K562 (cell line): ENCODE results near the gene PSD2. TPM values are rescaled to one million over a fixed set of nuclear protein-coding genes. Genes with fewer than 3 reads are reported as not detected.

Experiments used
- ATAC-seq: fragments of 200-7000 bp; cut with Tn5 transposase; 3 replicates; pipeline ENCODE4 v1.9.1; 2020; ENCODE audit warnings: moderate library complexity
- BruUV-seq: library from RNA; stranded (reverse); fragments of 400-500 nt; replicated peaks from 2 replicates; lab custom pipeline; 2021; lab: Mats Ljungman, UMichigan
- CTCF ChIA-PET: fragments of 300-600 bp; formaldehyde crosslinking; extraction: SDS; loops from one replicate; lab custom pipeline; 2021; ENCODE audit warnings: low intra/inter-chr PET ratio; lab: Yijun Ruan, JAX
- POLR2A ChIA-PET: fragments of 300-600, 350-650 bp; sonication (Branson Sonifier 250); formaldehyde crosslinking; extraction: SDS; loops from one replicate; lab custom pipeline; 2021; ENCODE audit warnings: antibody characterized with exemption, inconsistent platforms; lab: Yijun Ruan, JAX
- DNase-seq, 4 experiments: peaks; one replicate each; pipeline versions ENCODE4 v3.0.0 to v3.0.0-alpha.2; 2011 to 2018; ENCODE audit warnings: low spot score in 3 of 4, mixed read lengths in 3 of 4; ENCODE audit errors: extremely low read depth in 1 of 4
- FAIRE-seq: peaks from 2 replicates; lab custom pipeline; 2011; peaks lifted over from hg19 to GRCh38; lab: Jason Lieb, UNC
- H2AFZ ChIP-seq: 2 replicates; pipeline ENCODE4 v1.6.0; 2011; ENCODE audit warnings: low read depth, low read length, control low read depth, inconsistent platforms
- H3K27ac ChIP-seq: fragments of 200-600 bp; 3 replicates; pipeline ENCODE4 v1.8.0; 2011; ENCODE audit warnings: low read depth, mild to moderate bottlenecking, control low read depth, inconsistent platforms, low read length, moderate library complexity, mixed read lengths; ENCODE audit errors: extremely low read depth
- H3K27me3 ChIP-seq, 2 experiments: fragments of 300-600 bp in 1 of 2; 2 replicates in 1 of 2; 3 replicates in 1 of 2; pipeline versions ENCODE4 v1.6.0 to v1.8.0; 2011; ENCODE audit warnings: inconsistent platforms in 2 of 2, low read length in 2 of 2, mild to moderate bottlenecking in 1 of 2, mixed read lengths in 1 of 2, moderate library complexity in 1 of 2; ENCODE audit not compliant: control insufficient read depth in 2 of 2, insufficient read depth in 2 of 2
- H3K36me3 ChIP-seq: fragments of 300-600 bp; 3 replicates; pipeline ENCODE4 v1.8.0; 2011; ENCODE audit warnings: mild to moderate bottlenecking, low read length, inconsistent platforms; ENCODE audit not compliant: control insufficient read depth, insufficient read depth
- H3K4me1 ChIP-seq, 2 experiments: fragments of 200-600 bp in 1 of 2; replicated peaks in 1 of 2; 2 replicates in 1 of 2; 3 replicates in 1 of 2; pipeline versions ENCODE4 v1.5.1 to v1.8.0; 2011; ENCODE audit warnings: inconsistent platforms in 2 of 2, low read length in 2 of 2, mild to moderate bottlenecking in 1 of 2, mixed read lengths in 1 of 2, moderate library complexity in 1 of 2; ENCODE audit not compliant: control insufficient read depth in 2 of 2, insufficient read depth in 2 of 2
- H3K4me2 ChIP-seq: 2 replicates; pipeline ENCODE4 v1.6.1; 2011; ENCODE audit warnings: low read length, control low read depth, inconsistent platforms, mixed read lengths; ENCODE audit not compliant: insufficient read depth
- H3K4me3 ChIP-seq: fragments of 200-600 bp; sonication (generic), shearing (Covaris generic); 2 replicates; pipeline ENCODE4 v1.5.1; 2016; ENCODE audit warnings: control low read depth, inconsistent platforms
- H3K79me2 ChIP-seq: fragments of 200-600 bp; 3 replicates; pipeline ENCODE4 v1.8.0; 2011; ENCODE audit warnings: low read length, inconsistent platforms; ENCODE audit not compliant: control insufficient read depth, insufficient read depth
- H3K9ac ChIP-seq, 2 experiments: 2 replicates each; pipeline versions ENCODE4 v1.6.0 to v1.6.1; 2011; ENCODE audit warnings: low read depth in 2 of 2, low read length in 2 of 2, control low read depth in 1 of 2, inconsistent platforms in 1 of 2, mild to moderate bottlenecking in 1 of 2, mixed read lengths in 1 of 2; ENCODE audit not compliant: insufficient read depth in 1 of 2
- H3K9me1 ChIP-seq: one replicate; pipeline ENCODE4 v1.6.0; 2011; ENCODE audit warnings: inconsistent platforms, mild to moderate bottlenecking, low read length, moderate library complexity; ENCODE audit not compliant: control insufficient read depth, insufficient read depth
- H3K9me3 ChIP-seq: replicated peaks from 2 replicates; pipeline ENCODE4 v1.5.1; 2011; ENCODE audit warnings: low read depth, low read length, inconsistent platforms; ENCODE audit not compliant: control insufficient read depth, insufficient read depth
- H4K20me1 ChIP-seq: replicated peaks from 2 replicates; pipeline ENCODE4 v1.6.1; 2011; ENCODE audit warnings: low read length, inconsistent platforms, mixed read lengths; ENCODE audit not compliant: control insufficient read depth, insufficient read depth
- ADNP ChIP-seq: fragments of 200-800 bp; sonication (Bioruptor generic); IDR thresholded peaks from 2 replicates; pipeline ENCODE4 v1.6.1; 2016; ENCODE audit warnings: missing genetic modification characterization, missing compliant biosample characterization
- CCNT2 ChIP-seq: IDR thresholded peaks from 2 replicates; pipeline ENCODE4 v1.6.1; 2011; ENCODE audit warnings: borderline replicate concordance, low read depth, mild to moderate bottlenecking, moderate library complexity, mixed read lengths, low read length; ENCODE audit not compliant: insufficient read length; ENCODE audit errors: extremely low read depth
- EGR1 ChIP-seq: fragments of 450-650 bp; conservative IDR thresholded peaks from 2 replicates; pipeline ENCODE4 v1.6.1; 2017; ENCODE audit warnings: mild to moderate bottlenecking
- EP400 ChIP-seq: fragments of 450-650 bp; IDR thresholded peaks from 2 replicates; pipeline ENCODE4 v1.6.1; 2017; ENCODE audit warnings: antibody characterized with exemption, mild to moderate bottlenecking, moderate library complexity
- FOXM1 ChIP-seq, 2 experiments: fragments of 450-650 bp in 1 of 2; sonication (generic) in 1 of 2; formaldehyde crosslinking in 1 of 2; IDR thresholded peaks; 2 replicates each; pipeline versions ENCODE4 v1.6.1 to v1.9.0; 2017 to 2022; ENCODE audit warnings: low read depth in 2 of 2, mild to moderate bottlenecking in 2 of 2, missing genetic modification reagents in 1 of 2, moderate library complexity in 1 of 2
- GATAD2B ChIP-seq: fragments of 450-650 bp; IDR thresholded peaks from 2 replicates; pipeline ENCODE4 v1.6.1; 2017; ENCODE audit warnings: mild to moderate bottlenecking, borderline replicate concordance
- HNRNPUL1 ChIP-seq: fragments of 200-400 bp; formaldehyde crosslinking; IDR thresholded peaks from 2 replicates; pipeline ENCODE4 v1.6.1; 2017; ENCODE audit warnings: low read length
- MTF1 ChIP-seq: fragments of 250-450 bp; sonication (Bioruptor Pico); IDR thresholded peaks from 2 replicates; pipeline ENCODE4 v1.9.0; 2021; ENCODE audit warnings: moderate library complexity, mild to moderate bottlenecking, inconsistent platforms, borderline replicate concordance
- NFRKB ChIP-seq: fragments of 450-650 bp; IDR thresholded peaks from 2 replicates; pipeline ENCODE4 v1.6.1; 2016; ENCODE audit warnings: low read depth
- SPI1 ChIP-seq: IDR thresholded peaks from 2 replicates; pipeline ENCODE4 v1.6.1; 2011; ENCODE audit warnings: low read depth, low read length, control low read depth, borderline replicate concordance
- SRSF7 ChIP-seq: fragments of 200-400 bp; formaldehyde crosslinking; optimal IDR thresholded peaks from 2 replicates; pipeline ENCODE3; 2017; ENCODE audit warnings: mild to moderate bottlenecking, low read depth, low read length
- ZBTB8A ChIP-seq: fragments of 450-650 bp; IDR thresholded peaks from 2 replicates; pipeline ENCODE4 v1.6.1; 2018; ENCODE audit warnings: mild to moderate bottlenecking, moderate library complexity; ENCODE audit not compliant: partially characterized antibody
- WGBS: fragments of 100-300 bp; shearing (Covaris generic); methylation state at CpG from one replicate; pipeline ENCODE4 v1.1.6; 2016; ENCODE audit warnings: low coverage, mixed read lengths; ENCODE audit not compliant: insufficient coverage; ENCODE audit errors: missing lambda C conversion rate; 5-methylcytosine and 5-hydroxymethylcytosine counted together
- in situ Hi-C: fragments of 300-500 bp; cut with MboI; formaldehyde crosslinking; loops from 4 replicates; pipeline ENCODE4 v1.15.0; 2018; ENCODE audit warnings: inconsistent platforms, mixed read lengths
- intact Hi-C: fragments of 100-400 bp; cut with micrococcal nuclease; formaldehyde crosslinking; loops from 2 replicates; pipeline ENCODE4 v1.14.2; 2022
- polyA plus RNA-seq, 8 experiments: library from polyadenylated mRNA; depleted of rRNA in 4 of 8; stranded (reverse) in 5 of 8; unstranded in 3 of 8; fragments of >200 nt; fragmentation: Nextera tagmentation in 2 of 8; fragmentation: Illumina TruSeq in 1 of 8; extraction: Ambion mirVana in 2 of 8; extraction: Trizol in 1 of 8; gene quantifications; 2 replicates each; pipeline versions ENCODE4 v1.2.1 to v1.2.3, GENCODE V29; 2011 to 2014; ENCODE audit warnings: inconsistent platforms in 1 of 8, missing spikeins in 1 of 8
- total RNA-seq, 7 experiments: library from RNA; depleted of rRNA in 6 of 7; stranded (reverse); fragments of >200 nt in 6 of 7; fragmentation: Illumina TruSeq in 2 of 7; extraction: Trizol in 2 of 7; gene quantifications; 2 replicates each; pipeline versions ENCODE4 v1.2.1 to v1.2.3, GENCODE V29; 2011 to 2021; ENCODE audit warnings: low replicate concordance in 1 of 7
- TF ChIP-seq, protein P1 (sequence below), 3 experiments: fragments of 200-800 bp in 1 of 3; sonication (Bioruptor generic) in 1 of 3; sonication (generic) in 1 of 3; formaldehyde crosslinking in 1 of 3; IDR thresholded peaks; 2 replicates each; pipeline versions ENCODE4 v1.6.1 to v1.8.0; 2016 to 2022; ENCODE audit warnings: mild to moderate bottlenecking in 2 of 3, missing compliant biosample characterization in 2 of 3, missing genetic modification characterization in 2 of 3, missing genetic modification reagents in 1 of 3
- TF ChIP-seq, protein P2 (sequence below): fragments of 250-450 bp; sonication (Bioruptor Pico); IDR thresholded peaks from 2 replicates; pipeline ENCODE4 v1.5.0; 2021

PSD2 gene
- total and polyA plus RNA-seq, 9 of the 15 experiments (the other 6 are each of a cell fraction or from before 2014, with no cell fraction given) = 0.01 to 0.09 (median 0.04) TPM; not detected in 4

DNA sequence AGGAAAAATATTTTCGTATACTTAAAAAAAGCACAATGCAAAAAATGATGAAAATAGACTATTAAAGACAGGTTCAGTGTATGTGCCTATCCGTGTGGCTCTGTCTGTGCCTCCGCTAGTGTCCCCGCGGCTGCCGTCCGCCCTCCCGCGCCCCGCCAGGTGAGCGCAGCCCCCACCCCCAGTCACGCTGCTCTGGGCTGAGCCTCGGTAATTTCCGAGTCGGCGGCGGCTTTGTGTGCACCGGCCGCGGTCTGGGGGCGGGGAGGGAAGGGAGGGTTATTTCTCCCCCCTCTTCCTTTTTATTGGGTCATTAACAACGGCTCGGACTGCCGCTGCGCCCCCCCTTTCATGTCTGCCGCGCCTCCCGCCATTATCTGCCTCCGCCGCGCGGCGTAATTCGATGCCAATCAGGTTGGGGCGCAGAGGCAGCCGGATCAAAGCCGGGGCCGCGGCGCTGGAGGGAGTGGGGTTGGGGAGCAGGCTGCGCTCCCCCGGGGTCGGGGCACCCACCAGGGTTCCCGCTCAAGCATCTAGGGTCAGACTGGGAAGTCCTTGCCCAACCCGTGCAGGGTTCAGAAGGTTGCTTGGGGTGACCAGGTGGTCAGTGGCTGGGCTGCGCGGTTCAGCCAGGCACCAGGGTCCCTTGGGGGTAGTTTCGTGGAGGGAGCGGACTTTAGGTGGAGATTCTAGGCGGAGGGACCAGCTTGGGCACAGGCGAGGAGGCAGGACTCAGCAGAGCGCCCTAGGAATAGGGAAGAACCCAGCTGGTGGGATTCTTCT lies 39.5 kb upstream of the PSD2 start (continued):
- TF ChIP-seq, protein P1, sequence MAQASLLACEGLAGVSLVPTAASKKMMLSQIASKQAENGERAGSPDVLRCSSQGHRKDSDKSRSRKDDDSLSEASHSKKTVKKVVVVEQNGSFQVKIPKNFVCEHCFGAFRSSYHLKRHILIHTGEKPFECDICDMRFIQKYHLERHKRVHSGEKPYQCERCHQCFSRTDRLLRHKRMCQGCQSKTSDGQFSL (CRISPR knock-in tag; IDR thresholded peaks at IDR 0.05) = peak; percentile 68; the same call in 1 of the 2 replicates
- TF ChIP-seq, protein P1 (tag; IDR thresholded peaks at IDR 0.05) = peak in 1 of 2 experiments; percentile 54; a peak in 1 of 4 replicates
- TF ChIP-seq ZBTB8A (no peak), EGR1 (peak; percentile 20; the same call in 1 of the 2 replicates), MTF1 (CRISPR knock-in tag) (no peak), HNRNPUL1 (no peak)

DNA sequence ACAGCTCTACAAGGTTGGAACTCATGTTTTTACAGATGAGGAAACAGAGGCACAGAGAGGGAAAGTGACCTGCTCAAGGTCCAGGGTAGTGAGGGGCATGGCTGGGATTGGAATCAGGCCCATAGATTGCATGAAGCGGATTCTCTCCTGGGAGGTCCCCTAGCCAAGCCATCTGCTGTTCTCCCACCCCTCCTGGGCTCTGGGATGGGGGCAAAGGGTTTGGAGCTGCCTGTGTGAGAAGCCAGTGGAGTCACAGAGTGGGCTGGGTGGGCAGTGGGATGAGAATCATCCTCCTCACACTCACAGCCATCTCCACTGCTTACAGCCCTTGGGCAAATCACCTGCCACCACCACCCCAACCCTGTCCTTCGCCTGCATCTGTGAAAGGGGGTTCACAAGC lies 38.6 kb upstream of the PSD2 start:
- H3K4me2 ChIP-seq = no peak overlapping the region
- BruUV-seq = no TSS peak
- ATAC-seq (no peak), FAIRE-seq (no peak), DNase-seq (no peak)
- in situ Hi-C loops (no loop called here), intact Hi-C loops (no loop called here)
- H4K20me1 ChIP-seq = 0 out of 2 replicates have a peak, but pooled peaks cover 2% of the 10 kb centered on the region
- no peaks in the 10 kb centered on the region for H3K36me3 ChIP-seq
- no peaks in the 10 kb centered on the region for H3K9me1 ChIP-seq
- CTCF ChIA-PET = interaction anchor here (0.7 kb wide), 1 partner anchor 123 kb away, joined by 3 read pairs; no protein-coding TSS in a partner anchor
- POLR2A ChIA-PET = interaction anchor here (0.6 to 1.2 kb wide), 4 partner anchors 74 to 350 kb away, joined by 3 read pairs; no protein-coding TSS in a partner anchor
- H3K4me3 ChIP-seq = no peak overlapping the region
- no peaks in the 10 kb centered on the region for H3K9me3 ChIP-seq
- H2AFZ ChIP-seq = no peak overlapping the region
- peaks cover 9 to 17% of the 10 kb centered on the region in 2 experiments; a peak in 4 of 5 replicates for H3K27me3 ChIP-seq
- no peaks in the 10 kb centered on the region for H3K79me2 ChIP-seq
- 69% methylated on average over 2 of the region's 2 CpGs for WGBS
- no peak overlapping the region for H3K27ac ChIP-seq
- H3K9ac ChIP-seq = no peak overlapping the region
- peaks cover 12 to 25% of the 10 kb centered on the region in 2 experiments for H3K4me1 ChIP-seq
- TF ChIP-seq SPI1 (no peak), SRSF7 (no peak), GATAD2B (no peak), EP400 (no peak), CCNT2 (no peak), FOXM1 (IDR thresholded peaks at IDR 0.05; ENCODE audit: low read depth) (no peak), FOXM1 (CRISPR knock-in tag; IDR thresholded peaks at IDR 0.05; ENCODE audit: low read depth) (no peak), ADNP (tag) (no peak), NFRKB (no peak)
- TF ChIP-seq, protein P2, sequence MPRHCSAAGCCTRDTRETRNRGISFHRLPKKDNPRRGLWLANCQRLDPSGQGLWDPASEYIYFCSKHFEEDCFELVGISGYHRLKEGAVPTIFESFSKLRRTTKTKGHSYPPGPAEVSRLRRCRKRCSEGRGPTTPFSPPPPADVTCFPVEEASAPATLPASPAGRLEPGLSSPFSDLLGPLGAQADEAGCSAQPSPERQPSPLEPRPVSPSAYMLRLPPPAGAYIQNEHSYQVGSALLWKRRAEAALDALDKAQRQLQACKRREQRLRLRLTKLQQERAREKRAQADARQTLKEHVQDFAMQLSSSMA (CRISPR knock-in tag) = no peak
- TF ChIP-seq, protein P1 (CRISPR knock-in tag; IDR thresholded peaks at IDR 0.05) = no peak
- TF ChIP-seq, protein P1 (tag; IDR thresholded peaks at IDR 0.05) = no peak
